ENCODE data around the gene DYNLT5.
"Not testable (repeated sequence)": the region's sequence is repeated elsewhere in the genome, so short reads cannot be mapped to it uniquely, and the experiment has no call there.

DYNLT5 gene

GRCh38 chr1:66791621-66792610 lies 39.7 kb downstream of the DYNLT5 start:
- no peak for DNase-seq

DNA sequence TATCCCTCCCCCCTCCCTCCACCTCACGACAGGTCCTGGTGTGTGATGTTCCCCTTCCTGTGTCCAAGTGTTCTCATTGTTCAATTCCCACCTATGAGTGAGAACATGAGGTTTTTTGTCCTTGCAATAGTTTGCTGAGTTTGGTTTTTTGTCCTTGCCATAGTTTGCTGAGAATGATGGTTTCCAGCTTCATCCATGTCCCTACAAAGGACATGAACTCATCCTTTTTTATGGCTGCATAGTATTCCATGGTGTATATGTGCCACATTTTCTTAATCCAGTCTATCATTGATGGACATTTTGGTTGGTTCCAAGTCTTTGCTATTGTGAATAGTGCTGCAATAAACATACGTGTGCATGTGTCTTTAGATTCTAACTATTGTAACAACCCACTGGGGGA lies 43.6 kb downstream of the DYNLT5 start:
- DNase-seq: not testable (repeated sequence)

DNA sequence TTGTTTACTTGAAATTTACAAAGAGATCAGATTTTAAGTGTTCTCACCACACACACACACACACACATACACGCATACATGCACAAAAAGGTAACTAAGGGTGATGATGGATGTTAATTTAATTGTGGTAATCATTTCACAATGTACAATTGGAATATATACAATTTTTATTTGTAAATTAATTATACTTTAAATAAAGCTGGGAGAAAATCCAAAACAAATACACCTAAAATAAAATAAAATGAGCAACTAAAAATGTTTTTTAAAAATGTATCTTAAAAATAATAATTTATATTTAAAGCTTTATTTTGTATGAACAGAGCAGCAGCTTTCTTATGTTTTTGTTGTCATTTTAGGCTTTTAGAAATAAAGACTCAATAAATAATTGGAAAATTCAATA lies 57.0 kb downstream of the DYNLT5 start:
- DNase-seq: no peak

GRCh38 chr1:66809736-66810326 lies 57.6 kb downstream of the DYNLT5 start:
- DNase-seq: no peak

DNA sequence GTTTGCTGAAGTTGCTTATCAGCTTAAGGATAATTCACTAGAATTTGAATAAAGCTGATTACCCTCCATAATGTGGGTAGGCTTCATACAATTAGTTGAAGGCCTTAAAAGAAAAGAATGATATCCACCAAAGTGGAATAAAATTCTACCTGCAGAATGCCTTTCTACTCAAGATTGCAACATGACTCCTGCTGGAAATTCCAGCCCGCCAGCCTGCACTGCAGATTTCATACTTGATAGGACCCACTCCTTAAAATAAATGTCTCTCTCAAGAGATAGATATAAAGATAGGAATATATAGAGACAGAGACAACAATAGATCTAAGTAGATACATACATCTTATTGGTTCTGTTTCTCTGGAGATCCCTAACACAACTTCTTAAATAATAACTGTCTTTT lies 72.5 kb downstream of the DYNLT5 start:
- DNase-seq: no peak

Data from KG1 (cell line).